VCaP (cell line): ENCODE measurements around the gene MAEA.
A peak's percentile ranks its signal among the peaks of the same experiment; 100 is the strongest.

Experiments used
- H3K27ac ChIP-seq: fragments of 450-650 bp; 2 replicates; pipeline ENCODE4 v1.5.1; 2017
- TF ChIP-seq, protein P1 (sequence below): fragments of 450-650 bp; conservative IDR thresholded peaks from 2 replicates; pipeline ENCODE4 v1.5.1; 2017; ENCODE audit warnings: mild to moderate bottlenecking, moderate library complexity

MAEA gene

DNA sequence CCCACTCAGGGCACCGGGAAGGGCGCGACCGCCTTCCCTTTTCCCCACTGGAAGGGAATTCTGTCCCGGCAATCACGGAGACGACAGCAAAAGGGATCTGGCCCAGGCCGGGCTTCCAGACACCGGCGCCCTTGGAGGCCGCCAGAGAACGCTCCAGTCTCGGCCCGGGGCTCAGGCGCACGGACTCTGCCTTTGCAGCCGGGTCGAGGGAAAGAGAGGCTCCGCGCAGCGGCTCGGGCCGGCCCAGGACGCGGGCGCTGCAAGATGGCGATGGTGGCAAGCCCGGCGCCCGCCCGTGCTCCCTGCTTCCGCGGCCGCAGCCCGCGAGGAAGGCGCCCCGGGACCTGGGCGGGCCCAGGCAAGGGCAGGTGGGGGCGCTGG lies 41.8 kb upstream of the MAEA start:
- peak overlapping the region; percentile 97 for H3K27ac ChIP-seq

GRCh38 chr4:1248245-1249147 lies 41.2 kb upstream of the MAEA start, which contains the start of gene CTBP1:
Gene CTBP1, minus strand, starts transcription at chr4:1249130. Its CDS starts 7,799 bp downstream, at chr4:1241331.
- TF ChIP-seq, protein P1, sequence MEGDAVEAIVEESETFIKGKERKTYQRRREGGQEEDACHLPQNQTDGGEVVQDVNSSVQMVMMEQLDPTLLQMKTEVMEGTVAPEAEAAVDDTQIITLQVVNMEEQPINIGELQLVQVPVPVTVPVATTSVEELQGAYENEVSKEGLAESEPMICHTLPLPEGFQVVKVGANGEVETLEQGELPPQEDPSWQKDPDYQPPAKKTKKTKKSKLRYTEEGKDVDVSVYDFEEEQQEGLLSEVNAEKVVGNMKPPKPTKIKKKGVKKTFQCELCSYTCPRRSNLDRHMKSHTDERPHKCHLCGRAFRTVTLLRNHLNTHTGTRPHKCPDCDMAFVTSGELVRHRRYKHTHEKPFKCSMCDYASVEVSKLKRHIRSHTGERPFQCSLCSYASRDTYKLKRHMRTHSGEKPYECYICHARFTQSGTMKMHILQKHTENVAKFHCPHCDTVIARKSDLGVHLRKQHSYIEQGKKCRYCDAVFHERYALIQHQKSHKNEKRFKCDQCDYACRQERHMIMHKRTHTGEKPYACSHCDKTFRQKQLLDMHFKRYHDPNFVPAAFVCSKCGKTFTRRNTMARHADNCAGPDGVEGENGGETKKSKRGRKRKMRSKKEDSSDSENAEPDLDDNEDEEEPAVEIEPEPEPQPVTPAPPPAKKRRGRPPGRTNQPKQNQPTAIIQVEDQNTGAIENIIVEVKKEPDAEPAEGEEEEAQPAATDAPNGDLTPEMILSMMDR: no peak
- peak within 1 kb of the TSS; percentile 97 for H3K27ac ChIP-seq

More for the DNA sequence above, 41.8 kb upstream of the MAEA start:
- TF ChIP-seq, protein P1: no peak

GRCh38 chr4:1249148-1249730 lies 40.5 kb upstream of the MAEA start:
- peak overlapping the region; percentile 97 for H3K27ac ChIP-seq
- TF ChIP-seq, protein P1: no peak

GRCh38 chr4:1249731-1250526 lies 39.8 kb upstream of the MAEA start:
- peak overlapping the region; percentile 97 for H3K27ac ChIP-seq
- TF ChIP-seq, protein P1: no peak

- peak overlapping the region; percentile 97; the same call in 1 of the 2 replicates for H3K27ac ChIP-seq
- TF ChIP-seq, protein P1: no peak
These were observed 39.2 kb upstream of the MAEA start for GRCh38 chr4:1250527-1250812.

DNA sequence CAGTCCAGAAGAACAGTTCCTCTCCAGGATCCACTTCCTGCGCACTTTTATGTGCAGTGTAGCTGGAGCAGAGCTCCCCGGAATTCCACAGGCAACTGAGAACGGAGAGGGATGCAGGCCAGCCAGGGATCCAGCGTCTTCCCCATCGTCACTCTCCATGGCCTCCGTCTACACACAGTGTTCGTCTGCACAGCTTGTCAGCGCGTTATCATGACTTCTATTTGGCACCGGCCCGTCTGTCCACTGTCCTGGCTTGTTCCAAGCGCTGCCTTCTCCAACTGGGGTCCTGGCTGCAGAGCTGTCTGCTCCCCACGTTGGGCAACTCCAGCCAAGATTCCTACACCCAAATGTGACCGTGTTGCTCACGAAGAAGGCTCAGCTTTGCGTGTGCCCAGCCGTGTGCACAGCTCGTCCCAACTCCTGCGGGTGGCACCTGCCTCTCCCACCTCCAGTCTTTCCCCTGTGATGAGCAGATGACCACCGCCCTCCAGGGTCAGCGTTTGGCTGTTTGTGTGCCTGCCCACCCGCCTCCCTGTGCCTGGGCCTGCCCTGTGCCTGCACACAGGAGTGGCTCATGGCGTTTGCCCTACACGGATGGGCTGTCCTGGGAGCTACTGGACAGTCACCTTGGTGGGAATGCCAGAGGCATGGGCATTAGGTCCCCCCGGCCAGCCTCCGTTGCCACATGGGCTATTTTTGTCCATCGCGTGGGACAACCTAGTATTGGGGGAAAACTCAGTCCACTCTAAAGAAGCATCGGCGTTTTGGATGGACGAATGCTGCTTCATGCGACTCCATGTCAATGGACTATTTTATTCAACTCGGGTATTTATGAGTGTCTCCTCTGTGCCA lies 38.5 kb upstream of the MAEA start:
- no peak overlapping the region for H3K27ac ChIP-seq
- TF ChIP-seq, protein P1: no peak
